Brain microvascular endothelial cell (primary cell): Measurements from ENCODE around the gene RYR2.

Experiments
- DNase-seq: peaks from one replicate; pipeline ENCODE4 v3.0.0-alpha.2; 2020
- H3K27ac ChIP-seq: fragments of 250-450 bp; sonication (Bioruptor Pico); 2 replicates; pipeline ENCODE4 v1.5.1; 2020; ENCODE audit warnings: mild to moderate bottlenecking, moderate library complexity
- H3K27me3 ChIP-seq: fragments of 250-450 bp; sonication (Bioruptor Pico); replicated peaks from 2 replicates; pipeline ENCODE4 v1.5.1; 2020; ENCODE audit warnings: mild to moderate bottlenecking
- H3K36me3 ChIP-seq: fragments of 250-450 bp; sonication (Bioruptor Pico); replicated peaks from 2 replicates; pipeline ENCODE4 v1.5.1; 2020; ENCODE audit warnings: mild to moderate bottlenecking
- H3K4me3 ChIP-seq: 2 replicates; pipeline ENCODE4 v1.5.1; 2011; ENCODE audit warnings: low read depth, mild to moderate bottlenecking, control low read depth, low read length, moderate library complexity
- CTCF ChIP-seq: IDR thresholded peaks from 2 replicates; pipeline ENCODE4 v1.5.1; 2011; ENCODE audit warnings: low read depth, mild to moderate bottlenecking, moderate library complexity, low read length, control low read depth, inconsistent platforms; ENCODE audit errors: missing control alignments
- in situ Hi-C: cut with HindIII; loops from 2 replicates; pipeline ENCODE4 v1.10.0; 2017; ENCODE audit warnings: low sequenced_read_pairs, low pct_ligation_motif_present

RYR2 gene

DNA sequence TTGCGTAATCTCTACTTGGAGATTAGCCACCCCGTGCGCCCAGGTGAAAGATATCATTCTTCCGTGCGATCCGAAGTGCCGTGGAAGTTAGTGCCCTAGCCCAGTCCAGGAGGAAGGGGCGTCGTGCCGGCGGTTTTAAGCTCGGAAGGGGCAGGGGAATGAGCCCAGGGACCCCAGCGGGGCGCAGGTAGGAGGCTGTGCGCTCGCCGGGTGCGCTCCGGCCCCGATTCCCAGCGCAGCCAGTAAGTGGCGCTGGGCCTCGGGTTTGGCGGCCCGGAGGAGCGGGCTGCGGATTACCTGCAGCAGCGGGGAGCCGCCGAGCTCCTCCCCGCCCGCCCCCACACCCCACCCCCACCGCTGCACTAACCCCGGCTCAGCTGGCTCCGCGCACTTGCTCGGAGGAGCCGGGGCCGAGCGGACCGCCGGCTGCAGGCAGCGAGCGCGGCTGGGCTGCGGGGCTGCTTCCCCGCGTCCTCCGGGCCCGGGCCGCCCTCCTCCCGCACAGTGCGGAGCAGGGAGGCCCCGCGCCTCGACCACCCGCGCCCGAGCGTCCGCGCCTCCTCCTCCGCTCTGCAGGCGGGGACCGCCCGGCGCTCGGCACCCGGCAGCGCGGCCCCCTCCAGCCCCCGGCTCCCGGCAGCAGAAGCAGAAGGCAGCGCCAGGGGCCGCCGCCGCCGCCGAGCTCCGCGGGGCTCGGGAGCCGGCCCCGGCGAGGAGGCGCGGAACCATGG is at the start of gene RYR2:
Gene RYR2, plus strand, starts transcription at position 390 of the 731 bp plus-strand sequence. Its CDS starts 338 bp downstream, at position 728.
- no peak for DNase-seq
- H3K36me3 ChIP-seq = no peaks in the 10 kb centered on the region
- no peak within 1 kb of the TSS for H3K27ac ChIP-seq
- in situ Hi-C loops = no loop called here
- H3K4me3 ChIP-seq = no peak within 1 kb of the TSS
- peaks cover 35% of the 10 kb centered on the region for H3K27me3 ChIP-seq
- peak; percentile 37 for TF ChIP-seq CTCF

- Histone ChIP-seq H3K27ac (no peak overlapping the region), H3K36me3 (no peaks in the 10 kb centered on the region), H3K4me3 (no peak overlapping the region), H3K27me3 (no peaks in the 10 kb centered on the region)
- no peak for TF ChIP-seq CTCF
- no peak for DNase-seq
- in situ Hi-C loops = no loop called here
Observed at GRCh38 chr1:236992449-236992848, 49.5 kb upstream of the RYR2 start.

GRCh38 chr1:236994450-236994849 is 47.5 kb upstream of the RYR2 start:
- no peak for TF ChIP-seq CTCF
- in situ Hi-C loops = no loop called here
- H3K4me3 ChIP-seq = no peak overlapping the region
- DNase-seq = no peak
- H3K36me3 ChIP-seq = no peaks in the 10 kb centered on the region
- no peaks in the 10 kb centered on the region for H3K27me3 ChIP-seq
- no peak overlapping the region for H3K27ac ChIP-seq

DNA sequence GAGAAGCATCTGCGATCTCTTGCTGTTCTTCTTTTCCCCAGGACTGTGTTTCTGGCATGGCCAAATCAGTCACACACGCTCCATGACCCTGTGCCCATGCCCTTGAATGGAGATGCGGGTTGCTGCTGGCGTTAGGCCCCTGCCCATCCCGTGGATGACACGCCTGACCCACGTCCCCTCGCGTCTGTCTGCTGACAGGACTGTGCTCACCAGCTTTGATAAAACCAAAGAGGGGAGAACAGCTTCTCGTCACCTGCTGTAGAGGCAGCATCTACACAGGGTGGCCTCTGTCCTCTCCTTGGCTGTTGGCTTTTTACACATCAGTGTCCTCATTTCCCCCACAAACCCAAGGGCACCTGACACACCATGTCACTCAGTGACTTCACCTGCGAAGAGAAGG is 44.6 kb upstream of the RYR2 start:
- H3K27ac ChIP-seq = no peak overlapping the region
- no peaks in the 10 kb centered on the region for H3K36me3 ChIP-seq
- no peak for DNase-seq
- TF ChIP-seq CTCF = no peak
- H3K4me3 ChIP-seq = no peak overlapping the region
- no peaks in the 10 kb centered on the region for H3K27me3 ChIP-seq
- in situ Hi-C loops = no loop called here

DNA sequence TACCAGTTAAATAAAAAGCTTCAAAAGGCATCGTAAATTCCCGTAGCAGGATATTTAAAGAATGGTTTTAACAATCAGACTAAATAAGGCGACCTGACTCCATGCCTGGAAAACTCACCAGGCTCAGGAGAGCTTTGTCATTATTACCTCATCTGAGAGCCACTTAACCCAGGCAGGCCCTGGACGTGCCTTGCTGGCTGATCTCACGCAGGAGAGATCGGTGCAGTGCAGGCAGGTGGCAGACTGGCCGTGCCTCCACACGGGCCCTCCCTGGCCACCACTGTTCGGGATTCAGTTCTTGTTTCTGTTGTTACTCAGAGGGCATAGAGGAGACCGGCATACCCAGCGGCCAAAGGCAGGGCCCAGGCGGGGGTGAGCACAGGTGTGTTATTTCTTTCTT is 44.1 kb upstream of the RYR2 start:
- TF ChIP-seq CTCF = no peak
- in situ Hi-C loops = no loop called here
- Histone ChIP-seq H3K36me3 (no peaks in the 10 kb centered on the region), H3K27me3 (no peaks in the 10 kb centered on the region), H3K4me3 (no peak overlapping the region), H3K27ac (no peak overlapping the region)
- no peak for DNase-seq

DNA sequence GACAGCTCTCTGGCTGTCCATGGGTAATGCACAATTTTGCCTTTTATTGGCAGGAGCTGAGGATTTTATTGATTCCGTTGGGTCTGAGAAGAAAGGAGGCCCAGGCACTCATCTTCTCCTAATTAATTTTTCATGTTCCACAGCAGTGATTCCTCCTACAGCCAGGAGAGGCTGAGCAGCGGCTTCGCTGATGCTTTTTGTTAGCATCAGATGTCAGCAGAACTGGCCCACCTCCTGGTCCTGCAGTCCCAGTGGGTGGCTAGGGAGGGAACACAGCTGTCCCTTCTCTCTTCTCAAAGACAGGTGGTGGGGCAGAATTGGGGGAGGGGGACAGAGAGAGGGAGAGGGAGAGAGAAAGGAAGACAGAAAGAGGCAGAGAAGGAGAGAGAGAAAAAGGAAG is 43.4 kb upstream of the RYR2 start:
- Histone ChIP-seq H3K36me3 (no peaks in the 10 kb centered on the region), H3K27me3 (no peaks in the 10 kb centered on the region), H3K27ac (no peak overlapping the region), H3K4me3 (no peak overlapping the region)
- TF ChIP-seq CTCF = no peak
- DNase-seq = no peak
- in situ Hi-C loops = no loop called here
